PFSK-1 (cell line): Measurements from ENCODE around the gene DND1.

Experiments
- POLR2AphosphoS5 ChIP-seq: IDR thresholded peaks from 2 replicates; pipeline ENCODE4 v1.6.1; 2012; ENCODE audit warnings: low read depth, mild to moderate bottlenecking, control low read depth, low read length, moderate library complexity
- REST ChIP-seq, 2 experiments: IDR thresholded peaks; 2 replicates each; pipeline versions ENCODE4 v1.6.1 to v1.8.0; 2011 to 2012; ENCODE audit warnings: low read depth in 2 of 2, low read length in 2 of 2, control low read depth in 1 of 2, inconsistent platforms in 1 of 2, mild to moderate bottlenecking in 1 of 2, moderate library complexity in 1 of 2; ENCODE audit not compliant: insufficient read depth in 1 of 2
- SIN3A ChIP-seq: IDR thresholded peaks from 2 replicates; pipeline ENCODE4 v1.6.1; 2012; ENCODE audit warnings: mild to moderate bottlenecking, low read length, moderate library complexity, borderline replicate concordance; ENCODE audit not compliant: insufficient read depth
- TAF1 ChIP-seq: IDR thresholded peaks from 2 replicates; pipeline ENCODE4 v1.6.1; 2012; ENCODE audit warnings: low read length, control low read depth, borderline replicate concordance; ENCODE audit not compliant: insufficient read depth

GRCh38 chr5:140633501-140633900 lies 39.9 kb downstream of the DND1 start:
- no peak for TF ChIP-seq TAF1
- TF ChIP-seq REST (IDR thresholded peaks at IDR 0.05; ENCODE audit: insufficient read depth in 1 of 2, low read depth in 2 of 2, low read length in 2 of 2) = no peak
- TF ChIP-seq SIN3A = no peak
- no peak for TF ChIP-seq POLR2AphosphoS5
